GM12878 (cell line): ENCODE measurements around the gene TMEM132D. TPM values are rescaled to one million over a fixed set of nuclear protein-coding genes. Genes with fewer than 3 reads are reported as not detected.

Experiments used
- ATAC-seq: fragments of 200-7000 bp; cut with Tn5 transposase; 3 replicates; pipeline ENCODE4 v1.9.1; 2020; ENCODE audit warnings: mild to moderate bottlenecking, moderate library complexity
- BruUV-seq: library from RNA; stranded (reverse); fragments of 400-500 nt; replicated peaks from 2 replicates; lab custom pipeline; 2021; lab: Mats Ljungman, UMichigan
- CTCF ChIA-PET: fragments of 300-600 bp; sonication (Branson Sonifier 250); formaldehyde crosslinking; extraction: SDS; loops from one replicate; lab custom pipeline; 2021; ENCODE audit warnings: inconsistent platforms; lab: Yijun Ruan, JAX
- POLR2A ChIA-PET: fragments of 350-600 bp; formaldehyde crosslinking; extraction: SDS; loops from one replicate; lab custom pipeline; 2021; ENCODE audit warnings: inconsistent platforms; lab: Charles Lee
- RAD21 ChIA-PET: fragments of 300-600 bp; sonication (Branson Sonifier 250); formaldehyde crosslinking; loops from one replicate; lab custom pipeline; 2023; ENCODE audit warnings: antibody characterized with exemption; ENCODE audit not compliant: unreplicated experiment; lab: Charles Lee
- SMC1A ChIA-PET: fragments of 300-600 bp; sonication (Branson Sonifier 250); formaldehyde crosslinking; loops from one replicate; lab custom pipeline; 2023; ENCODE audit not compliant: unreplicated experiment, uncharacterized antibody; lab: Charles Lee
- DNase-seq: peaks from one replicate; pipeline ENCODE4 v3.0.0-alpha.2; 2011; ENCODE audit warnings: low read depth, low spot score
- FAIRE-seq: peaks from 3 replicates; lab custom pipeline; 2011; peaks lifted over from hg19 to GRCh38; lab: Jason Lieb, UNC
- H2AFZ ChIP-seq: 2 replicates; pipeline ENCODE4 v1.6.0; 2011; ENCODE audit warnings: low read depth, low read length, control low read depth; ENCODE audit not compliant: control insufficient read depth
- H3K27ac ChIP-seq: 2 replicates; pipeline ENCODE4 v1.5.1; 2011; ENCODE audit warnings: control low read depth; ENCODE audit not compliant: control insufficient read depth, insufficient read depth
- H3K27me3 ChIP-seq, 2 experiments: replicated peaks in 1 of 2; 2 replicates each; pipeline versions ENCODE4 v1.6.0 to v1.6.1; 2011; ENCODE audit warnings: low read length in 1 of 2; ENCODE audit not compliant: control insufficient read depth in 2 of 2, insufficient read depth in 2 of 2
- H3K36me3 ChIP-seq, 2 experiments: 2 replicates each; pipeline ENCODE4 v1.5.1; 2011; ENCODE audit warnings: low read length in 1 of 2; ENCODE audit not compliant: control insufficient read depth in 2 of 2, insufficient read depth in 2 of 2
- H3K4me1 ChIP-seq: 2 replicates; pipeline ENCODE4 v1.6.1; 2011; ENCODE audit warnings: mild to moderate bottlenecking, low read length, moderate library complexity, mixed read lengths; ENCODE audit not compliant: control insufficient read depth, insufficient read depth
- H3K4me2 ChIP-seq: 2 replicates; pipeline ENCODE4 v1.6.0; 2011; ENCODE audit warnings: control low read depth; ENCODE audit not compliant: control insufficient read depth, insufficient read depth
- H3K4me3 ChIP-seq: fragments of 200-600 bp; sonication (generic); 2 replicates; pipeline ENCODE4 v1.5.1; 2016
- H3K79me2 ChIP-seq: 2 replicates; pipeline ENCODE4 v1.6.0; 2011; ENCODE audit warnings: low read length; ENCODE audit not compliant: control insufficient read depth, insufficient read depth
- H3K9ac ChIP-seq: 2 replicates; pipeline ENCODE4 v1.8.0; 2011; ENCODE audit warnings: low read length, control low read depth, mixed read lengths; ENCODE audit not compliant: control insufficient read depth, insufficient read depth
- H3K9me3 ChIP-seq: replicated peaks from 3 replicates; pipeline ENCODE4 v1.5.1; 2011; ENCODE audit warnings: mild to moderate bottlenecking, low read length; ENCODE audit not compliant: control insufficient read depth, insufficient read depth
- H4K20me1 ChIP-seq: 2 replicates; pipeline ENCODE4 v1.6.0; 2011; ENCODE audit not compliant: control insufficient read depth, insufficient read depth
- CHD4 ChIP-seq: fragments of 200-600 bp; sonication (generic); IDR thresholded peaks from 2 replicates; pipeline ENCODE4 v1.6.1; 2016; ENCODE audit warnings: mild to moderate bottlenecking
- HDAC6 ChIP-seq: fragments of 200-600 bp; sonication (generic); IDR thresholded peaks from one replicate; pipeline ENCODE4 v1.8.0; 2017; ENCODE audit warnings: antibody characterized with exemption; ENCODE audit not compliant: unreplicated experiment
- JUNB ChIP-seq: IDR thresholded peaks from 2 replicates; pipeline ENCODE4 v1.6.1; 2016; ENCODE audit warnings: antibody characterized with exemption, mild to moderate bottlenecking
- MYC ChIP-seq: IDR thresholded peaks from 2 replicates; pipeline ENCODE4 v1.6.1; 2011; ENCODE audit warnings: mild to moderate bottlenecking, low read length, moderate library complexity, inconsistent platforms; ENCODE audit not compliant: insufficient read depth, insufficient replicate concordance, insufficient read length, severe bottlenecking
- NRF1 ChIP-seq: conservative IDR thresholded peaks from 2 replicates; pipeline ENCODE4 v1.6.1; 2011; ENCODE audit warnings: mild to moderate bottlenecking, low read depth, low read length, improper control_type of control experiment
- RAD21 ChIP-seq: IDR thresholded peaks from 2 replicates; pipeline ENCODE4 v1.6.1; 2011; ENCODE audit warnings: mild to moderate bottlenecking, low read depth, low read length, moderate library complexity; ENCODE audit not compliant: insufficient read depth
- RELA ChIP-seq: fragments of 450-650 bp; IDR thresholded peaks from 2 replicates; pipeline ENCODE4 v1.8.0; 2014; ENCODE audit warnings: borderline replicate concordance; ENCODE audit not compliant: partially characterized antibody
- SMAD5 ChIP-seq: IDR thresholded peaks from 2 replicates; pipeline ENCODE4 v1.6.1; 2016; ENCODE audit warnings: antibody characterized with exemption, low read depth
- SMARCA5 ChIP-seq: fragments of 450-650 bp; IDR thresholded peaks from 2 replicates; pipeline ENCODE4 v1.6.1; 2017; ENCODE audit warnings: mild to moderate bottlenecking
- SPI1 ChIP-seq: IDR thresholded peaks from 2 replicates; pipeline ENCODE4 v1.6.1; 2011; ENCODE audit warnings: low read depth, mild to moderate bottlenecking, low read length, moderate library complexity, borderline replicate concordance; ENCODE audit not compliant: insufficient read depth
- ZZZ3 ChIP-seq: IDR thresholded peaks from 2 replicates; pipeline ENCODE4 v1.6.1; 2011; ENCODE audit warnings: low read depth; ENCODE audit not compliant: control insufficient read depth, insufficient read length
- WGBS: methylation state at CpG from one replicate; pipeline ENCODE4 v1.1.6; 2016; ENCODE audit warnings: low lambda C conversion rate; ENCODE audit not compliant: insufficient replicate concordance, insufficient coverage; ENCODE audit errors: missing lambda C conversion rate; 5-methylcytosine and 5-hydroxymethylcytosine counted together
- in situ Hi-C: fragments of 300-500 bp; cut with MboI; formaldehyde crosslinking; loops from 9 replicates; pipeline ENCODE4 v1.14.3; 2018; ENCODE audit warnings: mixed read lengths
- intact Hi-C: fragments of 100-400 bp; cut with micrococcal nuclease; formaldehyde crosslinking; loops from one replicate; pipeline ENCODE4 v1.14.2; 2022; ENCODE audit not compliant: unreplicated experiment
- polyA plus RNA-seq, 11 experiments: library from polyadenylated mRNA; depleted of rRNA in 4 of 11; unstranded in 6 of 11; stranded (reverse) in 5 of 11; fragments of >200 nt; fragmentation: Nextera tagmentation in 4 of 11; fragmentation: Illumina TruSeq in 1 of 11; extraction: Ambion mirVana in 4 of 11; extraction: Trizol in 1 of 11; gene quantifications; 1 replicate in 1 of 11; 2 replicates in 10 of 11; pipeline versions ENCODE4 v1.2.1 to v1.2.3, GENCODE V29; 2011 to 2016; ENCODE audit warnings: inconsistent platforms in 2 of 11, missing spikeins in 2 of 11, low read depth in 1 of 11
- total RNA-seq, 4 experiments: library from RNA; depleted of rRNA in 3 of 4; stranded (reverse); fragments of >200 nt in 3 of 4; fragmentation: Illumina TruSeq in 1 of 4; extraction: Trizol in 1 of 4; gene quantifications; 2 replicates each; pipeline versions ENCODE4 v1.2.1 to v1.2.3, GENCODE V29; 2013 to 2021
- TF ChIP-seq, protein P1 (sequence below): IDR thresholded peaks from 2 replicates; pipeline ENCODE4 v1.6.1; 2012; ENCODE audit warnings: improper control_type of control experiment, low read depth, low read length; ENCODE audit not compliant: insufficient replicate concordance
- TF ChIP-seq, protein P2 (sequence below): fragments of 450-650 bp; IDR thresholded peaks from 2 replicates; pipeline ENCODE4 v1.6.1; 2018; ENCODE audit warnings: mild to moderate bottlenecking, low read depth, moderate library complexity; ENCODE audit not compliant: partially characterized antibody

Gene TMEM132D
- total and polyA plus RNA-seq, 10 of the 15 experiments (the other 5 are each of a cell fraction or from before 2014, with no cell fraction given), result under 0.01 to 0.12 (median 0.02) TPM; not detected in 3

DNA sequence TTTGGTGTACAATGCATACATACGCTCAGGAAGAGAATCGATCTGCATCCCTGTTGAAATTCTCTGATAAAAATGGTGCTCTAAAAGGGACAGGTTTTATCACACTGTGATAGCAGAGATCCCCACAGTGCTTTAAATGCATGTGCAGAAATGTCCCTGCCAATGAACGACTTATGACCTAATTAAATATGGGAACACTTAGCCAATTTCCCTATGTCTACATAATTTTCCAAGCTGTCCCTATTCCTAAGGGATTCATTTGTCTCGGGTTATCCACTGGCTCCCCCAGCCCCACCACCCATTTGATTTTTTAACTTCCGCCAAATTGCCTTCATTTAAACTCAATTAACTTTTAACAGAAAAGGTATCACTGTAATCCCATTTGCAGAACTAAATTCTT is 284.6 kb downstream of the TMEM132D start (continued):
- TF ChIP-seq CHD4, result no peak
- TF ChIP-seq ZZZ3, result no peak
- TF ChIP-seq, protein P1, sequence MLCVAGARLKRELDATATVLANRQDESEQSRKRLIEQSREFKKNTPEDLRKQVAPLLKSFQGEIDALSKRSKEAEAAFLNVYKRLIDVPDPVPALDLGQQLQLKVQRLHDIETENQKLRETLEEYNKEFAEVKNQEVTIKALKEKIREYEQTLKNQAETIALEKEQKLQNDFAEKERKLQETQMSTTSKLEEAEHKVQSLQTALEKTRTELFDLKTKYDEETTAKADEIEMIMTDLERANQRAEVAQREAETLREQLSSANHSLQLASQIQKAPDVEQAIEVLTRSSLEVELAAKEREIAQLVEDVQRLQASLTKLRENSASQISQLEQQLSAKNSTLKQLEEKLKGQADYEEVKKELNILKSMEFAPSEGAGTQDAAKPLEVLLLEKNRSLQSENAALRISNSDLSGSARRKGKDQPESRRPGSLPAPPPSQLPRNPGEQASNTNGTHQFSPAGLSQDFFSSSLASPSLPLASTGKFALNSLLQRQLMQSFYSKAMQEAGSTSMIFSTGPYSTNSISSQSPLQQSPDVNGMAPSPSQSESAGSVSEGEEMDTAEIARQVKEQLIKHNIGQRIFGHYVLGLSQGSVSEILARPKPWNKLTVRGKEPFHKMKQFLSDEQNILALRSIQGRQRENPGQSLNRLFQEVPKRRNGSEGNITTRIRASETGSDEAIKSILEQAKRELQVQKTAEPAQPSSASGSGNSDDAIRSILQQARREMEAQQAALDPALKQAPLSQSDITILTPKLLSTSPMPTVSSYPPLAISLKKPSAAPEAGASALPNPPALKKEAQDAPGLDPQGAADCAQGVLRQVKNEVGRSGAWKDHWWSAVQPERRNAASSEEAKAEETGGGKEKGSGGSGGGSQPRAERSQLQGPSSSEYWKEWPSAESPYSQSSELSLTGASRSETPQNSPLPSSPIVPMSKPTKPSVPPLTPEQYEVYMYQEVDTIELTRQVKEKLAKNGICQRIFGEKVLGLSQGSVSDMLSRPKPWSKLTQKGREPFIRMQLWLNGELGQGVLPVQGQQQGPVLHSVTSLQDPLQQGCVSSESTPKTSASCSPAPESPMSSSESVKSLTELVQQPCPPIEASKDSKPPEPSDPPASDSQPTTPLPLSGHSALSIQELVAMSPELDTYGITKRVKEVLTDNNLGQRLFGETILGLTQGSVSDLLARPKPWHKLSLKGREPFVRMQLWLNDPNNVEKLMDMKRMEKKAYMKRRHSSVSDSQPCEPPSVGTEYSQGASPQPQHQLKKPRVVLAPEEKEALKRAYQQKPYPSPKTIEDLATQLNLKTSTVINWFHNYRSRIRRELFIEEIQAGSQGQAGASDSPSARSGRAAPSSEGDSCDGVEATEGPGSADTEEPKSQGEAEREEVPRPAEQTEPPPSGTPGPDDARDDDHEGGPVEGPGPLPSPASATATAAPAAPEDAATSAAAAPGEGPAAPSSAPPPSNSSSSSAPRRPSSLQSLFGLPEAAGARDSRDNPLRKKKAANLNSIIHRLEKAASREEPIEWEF, result no peak

DNA sequence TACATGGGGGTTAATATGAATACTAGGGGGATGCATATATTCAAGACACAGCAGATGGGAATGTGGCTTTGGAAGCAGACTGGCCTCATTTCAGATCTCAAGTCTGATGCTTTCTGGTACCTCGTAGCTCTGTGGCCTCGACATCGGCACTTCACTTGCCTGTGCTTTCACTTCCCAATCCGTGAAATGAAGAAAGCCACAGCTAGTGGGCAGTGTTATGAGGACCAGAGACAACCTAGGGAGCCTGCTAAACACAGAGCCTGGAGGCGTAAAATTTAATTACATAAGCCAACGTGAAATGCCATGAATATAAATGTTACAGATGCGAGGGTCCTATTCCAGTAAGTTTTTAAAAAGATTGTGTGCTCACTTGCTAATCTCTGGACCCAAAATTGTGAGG is 286.0 kb downstream of the TMEM132D start:
- RAD21 ChIA-PET, result no interaction called here
- ATAC-seq (no peak), DNase-seq (no peak), FAIRE-seq (no peak)
- no peak overlapping the region for H3K27ac ChIP-seq
- no peaks in the 10 kb centered on the region for H3K4me1 ChIP-seq
- no peak overlapping the region for H3K9ac ChIP-seq
- BruUV-seq, result no TSS peak
- in situ Hi-C loops (no loop called here), intact Hi-C loops (no loop called here)
- H2AFZ ChIP-seq, result no peak overlapping the region
- no peak overlapping the region for H3K4me2 ChIP-seq
- CTCF ChIA-PET, result no interaction called here
- H4K20me1 ChIP-seq, result no peaks in the 10 kb centered on the region
- H3K9me3 ChIP-seq, result no peaks in the 10 kb centered on the region; the same call in 1 of the 3 replicates
- POLR2A ChIA-PET, result no interaction called here
- SMC1A ChIA-PET, result no interaction called here
- no peak overlapping the region for H3K4me3 ChIP-seq
- WGBS, result 33% methylated on average over 7 of the region's 7 CpGs
- H3K79me2 ChIP-seq, result no peaks in the 10 kb centered on the region
- no peaks in the 10 kb centered on the region for H3K27me3 ChIP-seq
- H3K36me3 ChIP-seq, result no peaks in the 10 kb centered on the region
- TF ChIP-seq SMAD5 (no peak), NRF1 (no peak), MYC (no peak), RAD21 (no peak), SMARCA5 (no peak), HDAC6 (no peak), JUNB (no peak), RELA (no peak), SPI1 (no peak)
- TF ChIP-seq, protein P2, sequence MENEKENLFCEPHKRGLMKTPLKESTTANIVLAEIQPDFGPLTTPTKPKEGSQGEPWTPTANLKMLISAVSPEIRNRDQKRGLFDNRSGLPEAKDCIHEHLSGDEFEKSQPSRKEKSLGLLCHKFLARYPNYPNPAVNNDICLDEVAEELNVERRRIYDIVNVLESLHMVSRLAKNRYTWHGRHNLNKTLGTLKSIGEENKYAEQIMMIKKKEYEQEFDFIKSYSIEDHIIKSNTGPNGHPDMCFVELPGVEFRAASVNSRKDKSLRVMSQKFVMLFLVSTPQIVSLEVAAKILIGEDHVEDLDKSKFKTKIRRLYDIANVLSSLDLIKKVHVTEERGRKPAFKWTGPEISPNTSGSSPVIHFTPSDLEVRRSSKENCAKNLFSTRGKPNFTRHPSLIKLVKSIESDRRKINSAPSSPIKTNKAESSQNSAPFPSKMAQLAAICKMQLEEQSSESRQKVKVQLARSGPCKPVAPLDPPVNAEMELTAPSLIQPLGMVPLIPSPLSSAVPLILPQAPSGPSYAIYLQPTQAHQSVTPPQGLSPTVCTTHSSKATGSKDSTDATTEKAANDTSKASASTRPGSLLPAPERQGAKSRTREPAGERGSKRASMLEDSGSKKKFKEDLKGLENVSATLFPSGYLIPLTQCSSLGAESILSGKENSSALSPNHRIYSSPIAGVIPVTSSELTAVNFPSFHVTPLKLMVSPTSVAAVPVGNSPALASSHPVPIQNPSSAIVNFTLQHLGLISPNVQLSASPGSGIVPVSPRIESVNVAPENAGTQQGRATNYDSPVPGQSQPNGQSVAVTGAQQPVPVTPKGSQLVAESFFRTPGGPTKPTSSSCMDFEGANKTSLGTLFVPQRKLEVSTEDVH, result no peak
